ENCODE data around the gene GPANK1. TPM values are rescaled to one million over a fixed set of nuclear protein-coding genes. Genes with fewer than 3 reads are reported as not detected.

Gene GPANK1
- total and polyA plus RNA-seq, 9 of the 15 experiments (the other 6 are each of a cell fraction or from before 2014, with no cell fraction given), result 32.2 to 111 (median 46.3) TPM

GRCh38 chr6:31619805-31620585 lies 44.8 kb downstream of the GPANK1 start (continued):
- peak; percentile 56; the same call in 1 of the 2 replicates for TF ChIP-seq SOX6 (IDR thresholded peaks at IDR 0.05)
- TF ChIP-seq ZBTB11 (CRISPR knock-in tag; IDR thresholded peaks at IDR 0.05), result peak in 2 of 3 experiments; percentile 16 to 61; a peak in 2 of 6 replicates
- 0 out of 4 replicates have a peak, but pooled peaks of 1 of the 2 experiments have one; percentile 77 for TF ChIP-seq SIN3A (IDR thresholded peaks at IDR 0.05; ENCODE audit: borderline replicate concordance in 2 of 2, control insufficient read depth in 1 of 2, low read depth in 2 of 2, low read length in 2 of 2)
- peak; percentile 73 for TF ChIP-seq ZNF79 (CRISPR knock-in tag; IDR thresholded peaks at IDR 0.05; ENCODE audit: low read depth)
- TF ChIP-seq PHF8 (IDR thresholded peaks at IDR 0.05; ENCODE audit: borderline replicate concordance, low read length), result peak; percentile 90
- no peak for TF ChIP-seq HDAC8 (tag; IDR thresholded peaks at IDR 0.05)
- no peak for TF ChIP-seq USF2 (CRISPR knock-in tag; IDR thresholded peaks at IDR 0.05)
- TF ChIP-seq CAMTA2 (CRISPR knock-in tag; conservative IDR thresholded peaks at IDR 0.05), result 0 out of 2 replicates have a peak, but pooled peaks have one; percentile 25
- TF ChIP-seq ZBTB8A (IDR thresholded peaks at IDR 0.05; ENCODE audit: partially characterized antibody), result no peak
- TF ChIP-seq ZNF263 (CRISPR knock-in tag; IDR thresholded peaks at IDR 0.05; ENCODE audit: borderline replicate concordance), result no peak
- TF ChIP-seq ZNF316 (IDR thresholded peaks at IDR 0.05), result peak; percentile 54
- TF ChIP-seq C11orf30 (IDR thresholded peaks at IDR 0.05; ENCODE audit: low read depth), result peak; percentile 95
- TF ChIP-seq ZFP36 (IDR thresholded peaks at IDR 0.05; ENCODE audit: low read depth, low read length, partially characterized antibody), result no peak
- TF ChIP-seq HMGN3 (IDR thresholded peaks at IDR 0.05; ENCODE audit: borderline replicate concordance, extremely low read depth, insufficient read length, low read depth, low read length), result peak; percentile 88
- no peak for TF ChIP-seq ZBTB43 (CRISPR knock-in tag; IDR thresholded peaks at IDR 0.05)
- no peak for TF ChIP-seq NEUROD1 (IDR thresholded peaks at IDR 0.05; ENCODE audit: borderline replicate concordance, low read depth, low read length, partially characterized antibody)
- TF ChIP-seq NFRKB (IDR thresholded peaks at IDR 0.05; ENCODE audit: low read depth), result no peak; the same call in none of the 2 replicates
- TF ChIP-seq MLX (CRISPR knock-in tag; conservative IDR thresholded peaks at IDR 0.05), result peak; percentile 75 to 80; a peak in 2 of 4 replicates
